ENCODE results near the gene PHAF1.
A peak's percentile ranks its signal among the peaks of the same experiment; 100 is the strongest.

The PHAF1 gene

GRCh38 chr16:67177743-67178699 is 68.3 kb downstream of the PHAF1 start:
- peaks cover 5% of the 10 kb centered on the region for H3K36me3 ChIP-seq (replicated peaks)
- H3K27me3 ChIP-seq (ENCODE audit: low read depth) = no peaks in the 10 kb centered on the region
- H3K4me3 ChIP-seq = no peak overlapping the region
- no peak for DNase-seq (ENCODE audit: low spot score in 2 of 2)
- peaks cover 20% of the 10 kb centered on the region for H3K4me1 ChIP-seq
- in situ Hi-C loops (cut with MboI; ENCODE audit: low sequenced_read_pairs) = no loop called here
- no peaks in the 10 kb centered on the region for H3K9me3 ChIP-seq

GRCh38 chr16:67179421-67180080 is 69.8 kb downstream of the PHAF1 start:
- H3K4me1 ChIP-seq = peaks cover 10% of the 10 kb centered on the region
- no peaks in the 10 kb centered on the region for H3K27me3 ChIP-seq (ENCODE audit: low read depth)
- no peaks in the 10 kb centered on the region for H3K9me3 ChIP-seq
- in situ Hi-C loops (cut with MboI; ENCODE audit: low sequenced_read_pairs) = no loop called here
- no peak for DNase-seq (ENCODE audit: low spot score in 2 of 2)
- no peak overlapping the region for H3K4me3 ChIP-seq
- H3K36me3 ChIP-seq (replicated peaks) = peaks cover 5% of the 10 kb centered on the region

GRCh38 chr16:67180166-67180565 is 70.4 kb downstream of the PHAF1 start:
- H3K4me3 ChIP-seq = no peak overlapping the region
- H3K27me3 ChIP-seq (ENCODE audit: low read depth) = no peaks in the 10 kb centered on the region
- H3K9me3 ChIP-seq = no peaks in the 10 kb centered on the region
- in situ Hi-C loops (cut with MboI; ENCODE audit: low sequenced_read_pairs) = no loop called here
- H3K36me3 ChIP-seq (replicated peaks) = peaks cover under 1% of the 10 kb centered on the region
- peaks cover 6% of the 10 kb centered on the region; the same call in 1 of the 2 replicates for H3K4me1 ChIP-seq
- no peak for DNase-seq (ENCODE audit: low spot score in 2 of 2)

- no peaks in the 10 kb centered on the region for H3K9me3 ChIP-seq
- H3K4me1 ChIP-seq = peaks cover 6% of the 10 kb centered on the region; the same call in 1 of the 2 replicates
- no peaks in the 10 kb centered on the region for H3K36me3 ChIP-seq (replicated peaks)
- in situ Hi-C loops (cut with MboI; ENCODE audit: low sequenced_read_pairs) = no loop called here
- H3K4me3 ChIP-seq = no peak overlapping the region
- no peaks in the 10 kb centered on the region for H3K27me3 ChIP-seq (ENCODE audit: low read depth)
- no peak for DNase-seq (ENCODE audit: low spot score in 2 of 2)
Measured at GRCh38 chr16:67181346-67181745, 71.6 kb downstream of the PHAF1 start.

GRCh38 chr16:67182288-67182687 is 72.5 kb downstream of the PHAF1 start:
- Histone ChIP-seq H3K4me1 (peaks cover 6% of the 10 kb centered on the region; the same call in 1 of the 2 replicates), H3K9me3 (no peaks in the 10 kb centered on the region), H3K36me3 (replicated peaks) (no peaks in the 10 kb centered on the region), H3K4me3 (no peak overlapping the region), H3K27me3 (ENCODE audit: low read depth) (no peaks in the 10 kb centered on the region)
- in situ Hi-C loops (cut with MboI; ENCODE audit: low sequenced_read_pairs) = no loop called here
- no peak for DNase-seq (ENCODE audit: low spot score in 2 of 2)

- no peaks in the 10 kb centered on the region for H3K9me3 ChIP-seq
- H3K36me3 ChIP-seq (replicated peaks) = no peaks in the 10 kb centered on the region
- H3K4me1 ChIP-seq = peaks cover 6% of the 10 kb centered on the region; the same call in 1 of the 2 replicates
- peak overlapping the region; percentile 92 for H3K4me3 ChIP-seq
- no peak for DNase-seq (ENCODE audit: low spot score in 2 of 2)
- H3K27me3 ChIP-seq (ENCODE audit: low read depth) = no peaks in the 10 kb centered on the region
- in situ Hi-C loops (cut with MboI; ENCODE audit: low sequenced_read_pairs) = no loop called here
Measured at GRCh38 chr16:67183284-67183626, 73.5 kb downstream of the PHAF1 start.

GRCh38 chr16:67183627-67184452 is 74.1 kb downstream of the PHAF1 start, which contains the start of gene MATCAP1:
TSS of gene MATCAP1 (minus strand) at chr16:67183963. CDS start at chr16:67180610, 3,353 bp downstream.
- H3K9me3 ChIP-seq = no peaks in the 10 kb centered on the region
- no peaks in the 10 kb centered on the region for H3K36me3 ChIP-seq (replicated peaks)
- peak; percentile 99 for DNase-seq (ENCODE audit: low spot score in 2 of 2)
- peak within 1 kb of the TSS; percentile 92 for H3K4me3 ChIP-seq
- in situ Hi-C loops (cut with MboI; ENCODE audit: low sequenced_read_pairs) = no loop called here
- peaks cover 6% of the 10 kb centered on the region; the same call in 1 of the 2 replicates for H3K4me1 ChIP-seq
- no peaks in the 10 kb centered on the region for H3K27me3 ChIP-seq (ENCODE audit: low read depth)

- peak overlapping the region; percentile 92 for H3K4me3 ChIP-seq
- H3K27me3 ChIP-seq (ENCODE audit: low read depth) = no peaks in the 10 kb centered on the region
- in situ Hi-C loops (cut with MboI; ENCODE audit: low sequenced_read_pairs) = no loop called here
- peaks cover 6% of the 10 kb centered on the region; the same call in 1 of the 2 replicates for H3K4me1 ChIP-seq
- no peak for DNase-seq (ENCODE audit: low spot score in 2 of 2)
- no peaks in the 10 kb centered on the region for H3K9me3 ChIP-seq
- H3K36me3 ChIP-seq (replicated peaks) = no peaks in the 10 kb centered on the region
Measured at GRCh38 chr16:67184453-67184994, 74.8 kb downstream of the PHAF1 start.

- Histone ChIP-seq H3K27me3 (ENCODE audit: low read depth) (no peaks in the 10 kb centered on the region), H3K4me1 (peaks cover 6% of the 10 kb centered on the region; the same call in 1 of the 2 replicates), H3K4me3 (no peak overlapping the region), H3K36me3 (replicated peaks) (no peaks in the 10 kb centered on the region), H3K9me3 (no peaks in the 10 kb centered on the region)
- DNase-seq (ENCODE audit: low spot score in 2 of 2) = peak; percentile 82 to 96
- in situ Hi-C loops (cut with MboI; ENCODE audit: low sequenced_read_pairs) = no loop called here
Measured at GRCh38 chr16:67184995-67185650, 75.4 kb downstream of the PHAF1 start.

- no peak overlapping the region for H3K4me3 ChIP-seq
- DNase-seq (ENCODE audit: low spot score in 2 of 2) = no peak
- no peaks in the 10 kb centered on the region for H3K27me3 ChIP-seq (ENCODE audit: low read depth)
- H3K4me1 ChIP-seq = peaks cover 6% of the 10 kb centered on the region; the same call in 1 of the 2 replicates
- no peaks in the 10 kb centered on the region for H3K36me3 ChIP-seq (replicated peaks)
- in situ Hi-C loops (cut with MboI; ENCODE audit: low sequenced_read_pairs) = no loop called here
- H3K9me3 ChIP-seq = no peaks in the 10 kb centered on the region
Measured at GRCh38 chr16:67185651-67186134, 76.0 kb downstream of the PHAF1 start.

- H3K4me1 ChIP-seq = peaks cover 6% of the 10 kb centered on the region; the same call in 1 of the 2 replicates
- no peaks in the 10 kb centered on the region for H3K27me3 ChIP-seq (ENCODE audit: low read depth)
- H3K4me3 ChIP-seq = no peak overlapping the region
- in situ Hi-C loops (cut with MboI; ENCODE audit: low sequenced_read_pairs) = no loop called here
- no peak for DNase-seq (ENCODE audit: low spot score in 2 of 2)
- no peaks in the 10 kb centered on the region for H3K36me3 ChIP-seq (replicated peaks)
- H3K9me3 ChIP-seq = no peaks in the 10 kb centered on the region
Measured at GRCh38 chr16:67186550-67186950, 76.8 kb downstream of the PHAF1 start.

- Histone ChIP-seq H3K4me1 (peaks cover 8% of the 10 kb centered on the region), H3K27me3 (ENCODE audit: low read depth) (no peaks in the 10 kb centered on the region), H3K36me3 (replicated peaks) (peaks cover 3% of the 10 kb centered on the region; the same call in 1 of the 2 replicates), H3K4me3 (no peak overlapping the region), H3K9me3 (no peaks in the 10 kb centered on the region)
- in situ Hi-C loops (cut with MboI; ENCODE audit: low sequenced_read_pairs) = no loop called here
- DNase-seq (ENCODE audit: low spot score in 2 of 2) = no peak
Measured at GRCh38 chr16:67187175-67187890, 77.6 kb downstream of the PHAF1 start.
